Lung (tissue), 12 donors: ENCODE measurements around the gene FSIP1. TPM values are rescaled to one million over a fixed set of nuclear protein-coding genes. Genes with fewer than 3 reads are reported as not detected.

Source experiments
- ATAC-seq: fragments of 200-7000 bp; cut with Tn5 transposase; one replicate; pipeline ENCODE4 v1.9.1; 2020; ENCODE audit warnings: moderate number of reproducible peaks; ENCODE audit not compliant: insufficient read depth, low FRiP score
- DNase-seq, 3 donors: peaks; one replicate each; pipeline ENCODE4 v3.0.0-alpha.2; 2013 to 2017
- H3K27ac ChIP-seq, 2 donors: one replicate each; pipeline ENCODE4 v1.5.1; 2013; ENCODE audit warnings: mild to moderate bottlenecking in 2 of 2, moderate library complexity in 2 of 2, control low read depth in 1 of 2, inconsistent platforms in 1 of 2, low read depth in 1 of 2, low read length in 1 of 2
- H3K27me3 ChIP-seq, 3 donors: one replicate each; pipeline ENCODE4 v1.5.1; 2013; ENCODE audit warnings: low read length in 2 of 3; ENCODE audit not compliant: control insufficient read depth in 3 of 3, insufficient read depth in 3 of 3
- H3K36me3 ChIP-seq, 4 donors: one replicate each; pipeline ENCODE4 v1.5.1; 2013; ENCODE audit warnings: low read length in 4 of 4, mild to moderate bottlenecking in 1 of 4, moderate library complexity in 1 of 4; ENCODE audit not compliant: control insufficient read depth in 4 of 4, insufficient read depth in 4 of 4
- H3K4me1 ChIP-seq, 5 donors: one replicate each; pipeline ENCODE4 v1.5.1; 2013; ENCODE audit warnings: low read length in 5 of 5, mild to moderate bottlenecking in 2 of 5, moderate library complexity in 1 of 5; ENCODE audit not compliant: control insufficient read depth in 5 of 5, insufficient read depth in 5 of 5
- H3K4me3 ChIP-seq: one replicate; pipeline ENCODE4 v1.5.1; 2013; ENCODE audit warnings: mild to moderate bottlenecking, control low read depth, moderate library complexity
- H3K9ac ChIP-seq, 2 donors: one replicate each; pipeline ENCODE4 v1.5.1; 2013; ENCODE audit warnings: low read length in 2 of 2, control low read depth in 1 of 2; ENCODE audit not compliant: insufficient read depth in 1 of 2
- H3K9me3 ChIP-seq, 4 donors: one replicate each; pipeline ENCODE4 v1.5.1; 2013; ENCODE audit warnings: low read length in 3 of 4, mild to moderate bottlenecking in 1 of 4, moderate library complexity in 1 of 4; ENCODE audit not compliant: control insufficient read depth in 4 of 4, insufficient read depth in 3 of 4
- CTCF ChIP-seq: IDR thresholded peaks from 2 replicates; pipeline ENCODE4 v1.5.1; 2012; ENCODE audit warnings: mild to moderate bottlenecking; ENCODE audit errors: control extremely low read depth, extremely low read depth
- WGBS, 2 donors: extraction: QIAGEN DNeasy Blood & Tissue Kit; methylation state at CpG; one replicate each; pipeline ENCODE4 v1.1.7; 2013; 5-methylcytosine and 5-hydroxymethylcytosine counted together
- polyA plus RNA-seq, 2 donors: library from polyadenylated mRNA; stranded (reverse); fragments of 200-250 nt; gene quantifications; one replicate each; pipeline ENCODE4 v1.2.1, GENCODE V29; 2013
- total RNA-seq, 2 donors: library from RNA; depleted of rRNA in 1 of 2; stranded (reverse); fragments of >200 nt in 1 of 2; gene quantifications; one replicate each; pipeline ENCODE4 v1.2.1, GENCODE V29; 2014 to 2021
- donor health status: control.
- donor health status: control.
- donor health status: Bipolar disorder and iron deficiency.
- donor health status: healthy.
- donor health status: DM: yes; HTN: yes; CAD: no.

The FSIP1 gene
- total and polyA plus RNA-seq, 4 donors: 0.35 to 2.2 (median 0.98) TPM

DNA sequence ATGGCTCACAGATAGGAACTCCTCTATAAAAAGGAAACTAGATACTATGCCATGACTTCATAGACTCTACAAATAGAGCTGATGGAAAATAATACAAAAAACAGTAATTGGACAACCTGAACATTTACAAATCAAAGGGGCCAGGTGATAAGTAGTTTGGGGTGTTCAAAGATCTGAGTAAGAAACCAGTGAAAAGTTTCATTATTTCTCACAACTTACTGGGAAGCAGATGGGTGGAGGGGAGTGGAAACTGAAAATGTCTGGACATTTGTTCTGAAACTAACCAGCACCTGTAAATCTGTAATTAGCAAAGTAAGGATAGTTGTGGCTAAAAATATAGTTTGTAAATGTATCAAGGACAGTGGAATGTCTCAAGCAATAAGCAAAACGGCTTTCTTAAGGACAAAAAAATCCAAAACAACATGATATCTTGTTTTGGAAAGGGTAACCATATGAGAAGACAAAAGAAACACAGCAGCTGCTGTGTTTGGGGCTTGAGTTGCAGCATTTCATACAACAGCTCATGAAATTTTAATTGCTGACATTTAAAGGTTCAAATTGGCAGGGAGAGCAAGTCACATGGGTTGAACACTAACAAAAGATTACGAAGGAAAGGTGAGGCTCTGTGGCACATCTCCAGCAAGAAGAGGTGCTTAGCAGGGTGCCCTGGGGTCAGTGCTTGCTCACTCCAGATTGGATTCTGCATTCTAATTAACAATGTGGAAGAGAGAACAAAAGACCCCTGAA, 228.5 kb downstream of the FSIP1 start:
- Histone ChIP-seq H3K36me3 (no peaks in the 10 kb centered on the region), H3K9ac (no peak overlapping the region), H3K4me3 (no peak overlapping the region), H3K27ac (no peak overlapping the region), H3K9me3 (peaks cover 0 to 2% (median 0%) of the 10 kb centered on the region in 4 donors), H3K4me1 (peaks cover 0 to 42% (median 3%) of the 10 kb centered on the region in 5 donors), H3K27me3 (no peaks in the 10 kb centered on the region)
- ATAC-seq (no peak), DNase-seq (peak in 2 of 3 donors; percentile 64 to 78)
- no peak for TF ChIP-seq CTCF
- WGBS, 2 donors: 48 to 62% methylated on average over 2 of the region's 2 CpGs

GRCh38 chr15:39552556-39552955, 230.1 kb downstream of the FSIP1 start:
- ATAC-seq: no peak
- no peak for TF ChIP-seq CTCF
- Histone ChIP-seq H3K36me3 (no peaks in the 10 kb centered on the region), H3K27me3 (no peaks in the 10 kb centered on the region), H3K9ac (no peak overlapping the region), H3K27ac (no peak overlapping the region), H3K4me1 (peaks cover 0 to 42% (median 3%) of the 10 kb centered on the region in 5 donors), H3K9me3 (peaks cover 0 to 2% (median 0%) of the 10 kb centered on the region in 4 donors), H3K4me3 (no peak overlapping the region)
- DNase-seq: no peak
- WGBS, 2 donors: 39 to 60% methylated on average over 2 of the region's 2 CpGs

- ATAC-seq: no peak
- Histone ChIP-seq H3K27ac (no peak overlapping the region), H3K9me3 (peaks cover 0 to 2% (median 0%) of the 10 kb centered on the region in 4 donors), H3K36me3 (no peaks in the 10 kb centered on the region), H3K27me3 (no peaks in the 10 kb centered on the region), H3K9ac (no peak overlapping the region), H3K4me3 (no peak overlapping the region), H3K4me1 (peaks cover 0 to 38% (median 3%) of the 10 kb centered on the region in 5 donors)
- no peak for DNase-seq
- TF ChIP-seq CTCF: no peak
- WGBS, 2 donors: 90 to 96% methylated on average over 2 of the region's 2 CpGs
Measured at GRCh38 chr15:39551476-39551875, 231.2 kb downstream of the FSIP1 start.

Other genes with a start within 250 kb of the FSIP1 start
- gene THBS1, start 201.8 kb downstream of the FSIP1 start, total RNA-seq: 100 to 1,000 TPM; 174 to 477 TPM
- 100 to 1,000 TPM in 1 of 2 donors, 10 to 100 TPM in 1; 35.3 to 544 TPM for gene THBS1, start 201.8 kb downstream of the FSIP1 start, polyA plus RNA-seq
- 1 to 10 TPM; 5.9 to 9.0 TPM for gene GPR176, start 137.4 kb upstream of the FSIP1 start, total RNA-seq
- gene GPR176, start 137.4 kb upstream of the FSIP1 start, polyA plus RNA-seq: 1 to 10 TPM; 1.7 to 7.3 TPM
- 10 to 100 TPM; 35.8 to 45.2 TPM for gene EIF2AK4, start 151.3 kb upstream of the FSIP1 start, total RNA-seq
- 10 to 100 TPM; 19.2 to 92.6 TPM for gene EIF2AK4, start 151.3 kb upstream of the FSIP1 start, polyA plus RNA-seq